Hematopoietic multipotent progenitor cell treated with erythropoietin and hydrocortisone succinate and interleukin-3 and kit ligand, for 17 days (in vitro differentiated cells): ENCODE measurements around the gene RFX1.
A peak's percentile ranks its signal among the peaks of the same experiment; 100 is the strongest.
"Not testable (repeated sequence)": the region's sequence is repeated elsewhere in the genome, so short reads cannot be mapped to it uniquely, and the experiment has no call there.

Source experiments
- DNase-seq: peaks from one replicate; pipeline ENCODE4 v3.0.0-alpha.2; 2015; ENCODE audit warnings: low spot score

The RFX1 gene

DNA sequence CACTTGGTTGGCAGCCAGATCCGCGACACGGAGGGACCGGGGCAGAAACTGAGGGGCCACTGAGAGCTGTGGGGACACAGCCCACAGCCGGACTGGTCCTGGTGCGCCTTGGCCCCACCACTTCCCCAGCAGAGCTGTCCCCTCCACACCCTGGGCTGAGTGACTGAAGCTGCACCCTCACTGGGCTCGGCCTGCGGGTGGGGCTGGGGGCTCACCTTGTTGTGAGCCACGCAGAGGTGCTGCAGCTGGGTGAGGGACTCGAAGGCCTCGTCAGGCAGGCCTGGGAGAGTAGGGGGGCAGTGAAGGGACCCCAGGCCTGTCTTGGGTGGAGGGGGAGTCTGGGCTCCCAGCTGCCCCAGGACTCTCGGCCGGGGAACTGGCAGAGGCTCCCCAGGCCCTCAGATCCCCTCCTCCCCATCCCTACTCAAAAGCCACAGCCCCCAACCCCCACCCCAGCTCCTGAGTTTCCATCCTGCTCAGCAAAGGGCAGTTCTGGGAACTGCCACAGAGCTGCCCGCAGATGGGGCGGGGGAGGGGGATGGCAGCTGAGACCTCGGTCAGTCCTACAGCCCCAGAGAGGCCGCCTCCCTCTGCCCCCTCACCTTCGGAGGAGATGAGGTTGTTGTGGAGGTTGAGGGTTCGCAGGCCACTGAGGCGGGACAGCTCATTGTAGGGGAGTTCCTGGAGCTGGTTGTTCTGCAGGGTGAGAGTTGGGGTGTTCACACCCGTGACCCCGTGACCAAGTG, 70.2 kb downstream of the RFX1 start:
- DNase-seq, result no peak

DNA sequence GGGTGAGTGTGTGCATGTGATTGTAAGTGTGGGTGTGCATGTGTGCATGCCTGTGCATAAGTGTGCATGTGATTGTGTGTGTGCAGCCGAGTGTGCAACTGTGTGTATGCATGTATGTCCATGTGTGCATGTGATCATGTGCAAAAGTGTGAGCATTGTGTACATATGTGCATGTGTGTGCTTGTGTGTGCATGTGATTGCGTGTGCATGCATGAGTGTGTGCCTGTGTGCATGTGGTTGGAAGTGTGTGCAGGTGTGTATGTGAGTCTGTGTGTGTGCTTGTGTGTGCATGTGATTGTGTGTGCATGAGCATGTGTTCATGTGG, 71.4 kb downstream of the RFX1 start:
- DNase-seq, result no peak

DNA sequence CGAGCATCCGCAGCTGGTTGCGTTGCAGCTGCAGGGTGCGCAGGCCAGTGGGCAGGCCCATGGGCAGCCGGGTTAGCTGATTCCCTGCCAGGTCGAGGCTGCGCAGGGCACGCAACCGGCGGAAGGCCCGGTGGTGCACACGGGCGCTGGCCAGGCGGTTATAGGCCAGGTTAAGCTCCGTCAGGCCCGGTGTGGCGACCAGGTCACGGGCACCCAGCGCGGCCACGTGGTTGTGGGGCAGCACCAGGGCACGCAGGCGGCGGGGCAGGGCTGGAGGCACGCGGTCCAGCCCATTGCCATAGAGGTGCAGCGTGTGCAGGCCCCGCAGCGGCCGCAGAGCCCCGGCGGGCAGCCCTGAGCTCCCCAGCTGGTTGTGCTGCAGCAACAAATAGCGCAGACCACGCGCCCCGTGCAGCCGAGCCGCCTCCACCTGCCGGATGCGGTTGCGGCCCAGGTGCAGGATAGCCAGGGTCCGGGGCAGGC, 73.2 kb downstream of the RFX1 start:
- no peak for DNase-seq

DNA sequence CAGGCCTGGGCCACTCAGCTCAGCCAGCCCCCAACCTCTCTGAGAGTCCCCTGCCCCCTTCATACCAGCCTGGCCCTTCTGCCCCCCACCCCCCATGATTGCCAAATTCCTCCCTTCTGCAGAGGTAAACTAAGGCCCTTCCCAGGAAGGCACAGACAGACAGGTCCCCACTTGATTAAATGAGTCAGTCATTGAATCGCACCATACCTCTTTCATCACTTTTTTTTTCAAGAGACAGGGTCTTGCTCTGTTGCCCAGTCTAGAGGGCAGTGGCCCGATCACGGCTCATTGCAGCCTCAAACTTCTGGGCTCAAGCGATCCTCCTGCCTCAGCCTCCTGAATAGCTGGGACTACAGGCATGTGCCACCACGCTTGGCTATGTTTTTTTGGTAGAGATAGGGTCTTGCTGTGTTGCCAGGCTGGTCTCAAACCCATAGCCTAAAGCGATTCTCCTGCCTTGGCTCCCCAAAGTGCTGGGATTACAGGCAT, 73.9 kb downstream of the RFX1 start:
- no peak for DNase-seq

DNA sequence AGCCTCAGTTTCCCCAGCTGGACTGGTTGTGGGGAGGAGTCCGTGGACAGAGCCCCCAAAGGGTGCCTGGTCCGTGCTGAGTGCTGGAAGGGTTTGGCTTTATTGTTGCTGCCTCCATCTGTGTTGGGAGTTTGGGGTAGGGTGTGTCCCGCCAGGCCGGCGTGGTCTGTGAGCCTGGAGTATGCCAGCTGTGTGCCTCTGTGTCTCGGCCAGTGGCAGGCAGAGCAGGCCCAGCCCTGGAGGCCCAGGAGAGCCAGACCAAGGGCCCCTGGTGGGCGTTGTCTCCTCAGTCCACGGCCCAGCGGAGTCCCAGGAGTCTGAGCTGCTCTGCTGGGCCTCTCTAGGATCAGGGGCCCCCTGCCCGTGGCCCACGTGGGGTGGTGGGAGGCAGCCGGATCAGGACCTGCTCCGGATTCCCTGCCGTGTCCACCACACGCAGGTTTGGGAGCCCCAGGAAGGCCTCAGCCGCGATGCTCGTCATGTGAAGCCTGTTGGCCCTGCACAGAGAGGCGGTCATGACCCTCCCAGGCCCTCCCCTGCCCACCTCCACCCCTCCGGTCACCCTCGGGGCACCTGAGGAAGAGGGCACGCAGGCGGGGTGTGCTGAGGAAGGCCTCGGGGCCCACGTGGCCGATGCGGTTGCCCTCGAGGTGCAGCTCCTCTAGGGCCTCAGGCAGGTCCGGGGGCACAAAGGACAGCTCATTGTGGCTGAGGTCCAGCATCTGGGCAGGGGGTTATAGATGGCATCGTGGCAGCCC, 74.5 kb downstream of the RFX1 start:
- DNase-seq, result no peak

DNA sequence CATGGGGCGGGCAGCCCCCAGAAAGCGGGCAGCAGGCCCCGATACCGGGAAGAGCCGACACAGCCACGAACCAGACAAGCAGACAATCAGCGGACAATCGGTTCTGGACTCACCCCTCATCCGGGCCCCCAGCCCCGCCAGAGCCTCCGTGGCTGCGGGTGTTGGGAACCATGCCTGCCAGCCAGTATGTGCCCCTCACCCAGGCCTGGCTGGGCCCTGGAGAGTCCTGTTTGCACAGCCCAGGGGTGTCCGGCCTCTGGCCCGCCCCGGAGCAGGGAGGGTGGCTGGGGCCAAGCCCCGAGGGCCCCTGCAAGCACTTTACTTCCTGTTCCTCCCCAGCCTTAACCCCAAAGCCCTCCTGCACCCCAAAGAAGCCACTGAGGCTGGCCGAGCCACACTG, 75.7 kb downstream of the RFX1 start:
- DNase-seq, result no peak

DNA sequence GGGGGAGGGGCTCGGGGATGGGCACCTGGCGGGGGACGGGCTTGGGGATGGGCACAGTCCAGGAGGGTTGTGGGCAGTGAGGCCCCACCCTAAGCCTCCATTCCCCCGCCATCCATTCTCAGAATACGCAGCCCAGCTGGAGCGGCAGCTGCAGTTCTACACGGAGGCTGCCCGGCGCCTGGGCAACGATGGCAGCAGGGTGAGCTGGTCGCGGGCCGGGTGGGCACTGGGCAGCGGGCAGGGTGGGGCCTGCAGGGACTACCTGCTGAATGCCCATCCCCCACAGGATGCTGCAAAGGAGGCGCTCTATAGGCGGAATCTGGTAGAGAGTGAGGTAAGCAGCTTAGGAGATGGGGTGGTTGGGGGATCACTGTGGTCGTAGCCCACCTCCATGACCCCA, 76.2 kb downstream of the RFX1 start:
- no peak for DNase-seq

DNA sequence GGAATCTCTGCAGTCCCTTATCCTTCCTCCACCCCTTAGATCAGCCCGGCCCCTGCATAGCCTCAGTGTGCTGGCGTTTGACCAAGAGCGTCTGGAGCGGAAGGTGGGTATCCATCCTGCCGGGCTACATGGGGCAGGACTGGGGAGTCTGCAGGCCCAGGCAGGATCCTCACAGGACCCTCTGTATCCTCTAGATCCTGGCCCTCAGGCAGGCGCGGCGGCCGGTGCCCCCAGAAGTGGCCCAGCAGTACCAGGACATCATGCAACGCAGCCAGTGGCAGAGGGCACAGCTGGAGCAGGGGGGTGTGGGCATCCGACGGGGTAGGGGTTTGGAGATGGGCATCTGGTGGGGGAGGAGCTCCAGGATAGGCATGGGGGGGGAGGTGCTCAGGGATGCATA, 76.8 kb downstream of the RFX1 start:
- DNase-seq, result no peak

DNA sequence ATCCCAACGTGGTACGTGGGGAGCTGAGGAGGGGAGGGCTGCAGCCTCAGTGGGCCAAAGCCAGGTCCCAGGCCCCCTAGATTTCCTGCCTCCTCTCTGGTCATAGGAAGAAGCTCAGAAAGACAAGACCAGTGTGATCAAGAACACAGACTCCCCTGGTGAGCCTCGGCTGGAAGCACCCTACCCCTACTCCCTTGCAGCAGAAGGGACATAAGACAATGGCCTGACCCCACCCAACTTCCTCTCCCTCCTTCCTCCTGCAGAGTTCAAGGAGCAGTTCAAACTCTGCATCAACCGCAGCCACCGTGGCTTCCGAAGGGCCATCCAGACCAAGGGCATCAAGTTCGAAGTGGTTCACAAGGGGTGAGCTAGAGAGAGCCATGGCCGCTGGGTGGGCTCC, 79.4 kb downstream of the RFX1 start:
- no peak for DNase-seq

DNA sequence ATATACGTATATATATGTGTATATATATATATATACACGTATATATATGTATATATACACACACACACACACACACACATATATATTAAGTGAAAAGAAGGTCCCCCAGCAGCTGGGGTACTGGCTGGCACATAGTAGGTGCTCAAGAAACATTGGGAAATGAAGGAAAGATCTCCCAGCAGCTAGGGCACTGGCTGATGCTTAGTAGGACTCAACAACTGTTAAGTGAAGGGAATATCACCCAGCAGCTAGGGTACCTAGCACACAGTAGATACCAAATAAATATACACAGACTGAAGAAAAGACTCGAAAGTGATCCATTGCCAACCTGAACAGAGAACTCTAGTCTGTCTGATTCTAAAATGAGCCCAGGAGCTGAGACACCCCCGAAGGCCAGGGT, 80.1 kb downstream of the RFX1 start:
- no peak for DNase-seq

DNA sequence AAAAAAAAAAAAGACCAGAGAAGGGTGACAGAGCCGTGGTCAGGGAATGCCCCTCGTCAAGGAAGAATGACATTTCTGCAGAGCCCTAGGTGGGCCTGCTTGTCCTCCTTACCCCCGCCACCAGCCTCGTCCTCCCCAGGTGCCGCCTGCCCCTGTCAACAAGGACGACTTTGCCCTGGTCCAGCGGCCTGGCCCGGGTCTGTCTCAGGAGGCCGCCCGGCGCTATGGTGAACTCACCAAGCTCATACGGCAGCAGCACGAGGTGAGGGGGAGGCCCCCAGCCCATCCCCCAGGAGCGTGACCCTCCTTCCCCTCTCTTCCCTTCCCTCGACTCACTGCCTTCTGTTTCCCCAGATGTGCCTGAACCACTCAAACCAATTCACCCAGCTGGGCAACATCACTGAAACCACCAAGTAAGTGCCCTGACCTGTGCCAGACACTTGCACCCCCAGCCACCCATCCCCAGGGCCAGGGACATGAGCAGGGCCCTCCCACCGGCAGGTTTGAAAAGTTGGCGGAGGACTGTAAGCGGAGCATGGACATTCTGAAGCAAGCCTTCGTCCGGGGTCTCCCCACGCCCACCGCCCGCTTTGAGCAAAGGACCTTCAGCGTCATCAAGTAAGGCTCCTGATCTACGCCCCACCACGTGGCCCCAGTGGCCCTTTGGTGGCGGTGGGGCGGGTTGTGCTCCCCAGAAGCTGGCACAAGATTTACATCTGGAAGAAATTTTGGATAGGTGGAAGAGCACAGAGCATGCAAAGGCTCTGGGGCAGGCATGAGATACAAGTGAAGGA, 82.7 kb downstream of the RFX1 start:
- DNase-seq, result no peak

DNA sequence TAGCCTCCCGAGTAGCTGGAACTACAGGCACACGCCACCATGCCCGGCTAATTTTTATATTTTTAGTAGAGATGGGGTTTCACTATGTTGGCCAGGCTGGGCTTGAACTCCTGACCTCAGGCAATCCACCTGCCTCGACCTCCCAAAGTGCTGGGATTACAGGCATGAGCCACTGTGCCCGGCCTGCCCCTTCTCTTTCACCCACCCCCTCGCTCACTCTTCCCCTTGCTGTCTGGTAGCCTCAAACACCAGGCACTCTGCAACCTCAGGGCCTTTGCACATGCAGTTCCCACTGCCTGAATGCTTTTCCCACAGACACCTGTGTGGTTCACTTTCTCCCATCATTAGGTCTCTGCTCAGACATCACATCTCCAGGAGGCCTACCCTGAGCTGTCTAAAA, 84.0 kb downstream of the RFX1 start:
- DNase-seq, result not testable (repeated sequence)

DNA sequence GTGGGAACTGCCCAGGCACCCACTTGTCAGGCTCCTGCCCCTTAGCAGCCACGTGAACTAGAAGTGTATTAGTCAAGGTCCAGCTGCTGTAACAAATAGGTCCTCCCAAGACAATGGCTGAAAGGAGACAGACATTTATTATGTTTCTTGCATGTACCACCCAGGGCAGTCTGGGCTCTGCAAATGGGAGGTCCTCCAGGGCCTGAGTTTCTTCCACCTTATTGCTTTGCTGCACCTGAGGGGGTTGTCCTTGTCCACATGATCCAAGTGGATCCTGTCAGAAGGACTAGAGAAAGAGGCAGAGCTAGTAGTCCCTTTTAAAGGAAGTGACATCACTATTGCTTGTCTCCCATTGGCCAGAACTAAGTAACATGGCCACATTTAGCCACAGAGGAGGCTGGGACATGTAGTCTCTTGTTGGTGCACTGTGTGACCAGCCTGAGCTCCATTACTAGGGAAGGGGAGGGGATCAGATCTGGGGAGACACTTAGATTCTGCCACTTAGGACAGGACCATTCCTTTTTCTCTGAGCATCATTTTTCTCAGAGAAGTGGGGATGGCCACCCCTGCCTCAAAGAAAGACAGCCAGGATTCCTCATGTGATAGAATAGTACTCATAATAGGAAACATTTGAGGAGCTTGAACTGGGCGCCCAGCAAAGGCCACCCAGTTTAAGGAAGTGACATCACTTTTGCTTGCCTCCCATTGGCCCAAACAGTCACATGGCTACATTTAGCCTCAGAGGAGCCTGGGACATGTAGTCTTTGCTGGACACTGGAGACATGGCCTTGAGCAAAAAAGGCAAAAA, 85.0 kb downstream of the RFX1 start:
- peak; percentile 22 for DNase-seq

DNA sequence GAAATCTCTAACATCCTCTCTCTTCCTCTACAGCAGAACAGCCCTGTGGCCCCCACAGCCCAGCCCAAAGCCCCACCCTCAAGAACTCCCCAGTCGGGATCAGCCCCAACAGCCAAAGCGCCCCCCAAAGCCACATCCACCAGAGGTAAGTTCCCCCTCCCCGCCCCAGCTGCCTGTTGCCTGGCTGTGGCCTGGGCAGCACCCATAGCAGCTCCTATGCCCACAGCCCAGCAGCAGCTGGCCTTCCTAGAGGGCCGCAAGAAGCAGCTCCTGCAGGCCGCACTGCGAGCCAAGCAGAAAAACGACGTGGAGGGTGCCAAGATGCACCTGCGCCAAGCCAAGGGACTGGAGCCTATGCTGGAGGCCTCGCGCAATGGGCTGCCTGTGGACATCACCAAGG, 85.6 kb downstream of the RFX1 start:
- no peak for DNase-seq

DNA sequence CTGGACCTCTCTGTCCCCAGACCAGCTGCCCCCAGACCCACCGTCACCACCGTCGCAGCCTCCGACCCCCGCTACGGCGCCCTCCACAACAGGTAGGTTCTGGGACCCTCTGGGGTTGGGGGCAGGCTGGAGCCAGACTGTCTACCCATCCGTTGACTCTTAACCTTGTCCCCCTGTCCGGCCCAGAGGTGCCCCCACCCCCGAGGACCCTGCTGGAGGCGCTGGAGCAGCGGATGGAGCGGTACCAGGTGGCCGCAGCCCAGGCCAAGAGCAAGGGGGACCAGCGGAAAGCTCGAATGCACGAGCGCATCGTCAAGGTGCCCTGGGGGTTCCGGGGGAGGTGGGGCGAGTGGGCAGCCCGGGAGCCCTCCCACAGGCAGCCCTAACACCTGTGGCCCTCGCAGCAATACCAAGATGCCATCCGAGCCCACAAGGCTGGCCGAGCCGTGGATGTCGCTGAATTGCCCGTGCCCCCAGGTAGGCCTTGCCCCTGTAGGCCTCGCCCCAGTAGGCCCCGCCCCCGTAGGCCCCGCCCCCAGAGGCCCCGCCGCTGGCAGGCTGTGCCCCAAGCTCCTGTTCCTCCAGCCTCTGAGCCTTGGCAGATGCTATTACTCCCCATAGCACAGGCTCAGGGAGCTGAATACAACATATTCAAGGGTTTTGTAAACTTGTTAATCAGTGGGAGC, 87.3 kb downstream of the RFX1 start:
- DNase-seq, result no peak

DNA sequence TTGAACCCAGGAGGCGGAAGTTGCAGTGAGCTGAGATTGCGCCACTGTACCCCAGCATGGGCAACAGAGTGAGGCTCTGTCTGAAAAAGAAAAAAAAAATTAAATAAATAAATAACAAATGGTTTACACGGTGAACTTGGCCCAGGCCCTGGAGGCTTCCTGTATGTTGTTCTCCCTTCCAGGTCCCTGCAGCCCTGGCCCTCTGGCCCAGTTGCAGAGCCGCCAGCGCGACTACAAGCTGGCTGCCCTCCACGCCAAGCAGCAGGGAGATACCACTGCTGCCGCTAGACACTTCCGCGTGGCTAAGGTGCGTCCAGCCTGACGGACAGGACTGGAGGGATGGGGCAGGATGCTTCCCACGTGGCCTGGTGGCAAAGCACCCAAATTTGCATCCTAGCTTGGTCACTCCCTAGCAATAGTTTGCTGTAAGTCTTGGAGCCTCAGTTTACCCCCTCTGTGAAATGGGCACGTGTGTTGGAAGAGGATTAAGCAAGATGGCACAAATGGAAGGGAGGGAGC, 88.2 kb downstream of the RFX1 start:
- no peak for DNase-seq

DNA sequence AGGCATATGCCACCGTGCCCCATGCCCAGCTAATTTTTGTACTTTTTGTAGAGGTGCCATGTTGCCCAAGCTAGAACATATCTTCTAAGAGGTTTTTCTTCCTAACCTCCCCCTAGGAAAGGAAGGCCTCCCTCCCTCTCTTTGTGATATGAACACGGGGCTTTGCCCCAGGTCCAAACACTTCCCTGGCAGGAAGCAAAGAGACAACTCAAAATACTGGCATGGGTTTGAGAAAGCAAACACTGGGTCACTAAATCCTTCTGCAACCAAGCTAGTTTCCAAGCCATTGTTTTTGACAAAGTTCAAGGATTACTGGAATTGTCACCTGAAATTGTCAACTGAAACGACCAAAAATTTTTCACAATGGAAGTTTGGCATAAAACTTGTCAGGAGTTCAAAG, 91.3 kb downstream of the RFX1 start:
- no peak for DNase-seq

DNA sequence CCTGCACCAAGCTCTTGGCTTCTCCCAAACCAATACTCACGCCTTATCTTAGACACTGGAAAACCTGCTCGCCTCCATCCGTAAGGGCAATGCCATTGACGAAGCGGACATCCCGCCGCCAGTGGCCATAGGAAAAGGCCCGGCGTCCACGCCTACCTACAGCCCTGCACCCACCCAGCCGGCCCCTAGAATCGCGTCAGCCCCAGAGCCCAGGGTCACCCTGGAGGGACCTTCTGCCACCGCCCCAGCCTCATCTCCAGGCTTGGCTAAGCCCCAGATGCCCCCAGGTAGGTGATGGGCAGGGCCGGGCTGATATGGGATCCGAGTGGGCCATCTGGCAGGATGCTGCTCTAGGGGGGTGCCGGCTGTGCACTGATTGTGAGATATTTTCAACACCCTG, 92.8 kb downstream of the RFX1 start:
- no peak for DNase-seq
